Sigmoid colon (tissue), 4 donors: ENCODE results near the gene ANKRD13D.

ENCODE experiments used
- EP300 ChIP-seq, 4 donors: sonication (generic); formaldehyde crosslinking; IDR thresholded peaks; one replicate each; pipeline ENCODE4 v1.6.1; 2017; ENCODE audit warnings: antibody characterized with exemption in 4 of 4
- POLR2A ChIP-seq, 2 donors: fragments of 450-650 bp; IDR thresholded peaks; one replicate each; pipeline ENCODE4 v1.6.1; 2016; ENCODE audit warnings: antibody characterized with exemption in 2 of 2, mild to moderate bottlenecking in 2 of 2, moderate library complexity in 2 of 2
- POLR2AphosphoS5 ChIP-seq, 4 donors: sonication (generic); formaldehyde crosslinking; IDR thresholded peaks; one replicate each; pipeline ENCODE4 v1.6.1; 2017; ENCODE audit warnings: antibody characterized with exemption in 4 of 4
- TF ChIP-seq, protein P1 (sequence below), 4 experiments: fragments of 450-650 bp in 3 of 4; fragments of 200-600 bp in 1 of 4; IDR thresholded peaks; one replicate each; pipeline ENCODE4 v1.5.1; 2016 to 2019; ENCODE audit warnings: antibody characterized with exemption in 4 of 4, mild to moderate bottlenecking in 3 of 4, moderate library complexity in 2 of 4

DNA sequence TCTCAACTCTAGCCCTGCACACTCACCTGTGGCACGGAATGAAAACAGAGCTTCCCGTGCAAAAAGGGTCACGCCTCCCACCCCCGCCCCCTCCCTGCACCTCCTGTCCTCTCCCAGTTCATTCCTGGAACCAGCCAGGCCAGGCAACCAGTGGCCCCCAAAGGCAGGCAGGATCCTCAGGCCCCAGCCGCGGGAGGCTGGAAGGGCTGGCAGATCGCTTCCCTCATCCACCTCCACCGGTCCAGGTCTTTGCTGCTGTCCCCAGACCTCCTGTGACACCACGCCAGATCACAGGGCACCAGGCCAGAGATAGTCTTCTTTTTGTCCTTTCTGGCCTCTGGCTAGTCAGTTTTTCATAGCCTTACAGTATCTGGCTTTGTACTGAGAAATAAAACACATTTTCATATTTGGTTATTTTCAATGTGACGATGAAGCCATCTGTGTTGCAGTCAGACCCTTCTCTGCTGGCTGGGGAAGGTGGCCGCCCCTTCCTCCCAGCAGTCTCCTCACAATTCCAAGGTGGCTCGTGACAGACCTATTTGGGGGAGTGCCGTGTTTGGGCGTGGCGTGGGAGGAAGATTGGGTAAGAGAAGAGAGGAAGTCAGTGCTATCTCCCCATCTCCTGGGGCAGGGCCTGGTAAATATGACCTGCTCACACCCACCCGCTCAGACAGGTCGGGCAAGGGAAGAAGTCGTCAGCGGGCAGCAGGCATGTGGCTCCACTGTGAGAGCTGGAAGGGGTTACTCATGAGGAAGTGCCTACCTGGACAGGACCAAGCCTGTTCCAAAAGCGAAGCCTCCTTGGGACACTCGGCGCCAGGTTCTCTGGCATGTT is 23.3 kb downstream of the ANKRD13D start:
- TF ChIP-seq, protein P1, sequence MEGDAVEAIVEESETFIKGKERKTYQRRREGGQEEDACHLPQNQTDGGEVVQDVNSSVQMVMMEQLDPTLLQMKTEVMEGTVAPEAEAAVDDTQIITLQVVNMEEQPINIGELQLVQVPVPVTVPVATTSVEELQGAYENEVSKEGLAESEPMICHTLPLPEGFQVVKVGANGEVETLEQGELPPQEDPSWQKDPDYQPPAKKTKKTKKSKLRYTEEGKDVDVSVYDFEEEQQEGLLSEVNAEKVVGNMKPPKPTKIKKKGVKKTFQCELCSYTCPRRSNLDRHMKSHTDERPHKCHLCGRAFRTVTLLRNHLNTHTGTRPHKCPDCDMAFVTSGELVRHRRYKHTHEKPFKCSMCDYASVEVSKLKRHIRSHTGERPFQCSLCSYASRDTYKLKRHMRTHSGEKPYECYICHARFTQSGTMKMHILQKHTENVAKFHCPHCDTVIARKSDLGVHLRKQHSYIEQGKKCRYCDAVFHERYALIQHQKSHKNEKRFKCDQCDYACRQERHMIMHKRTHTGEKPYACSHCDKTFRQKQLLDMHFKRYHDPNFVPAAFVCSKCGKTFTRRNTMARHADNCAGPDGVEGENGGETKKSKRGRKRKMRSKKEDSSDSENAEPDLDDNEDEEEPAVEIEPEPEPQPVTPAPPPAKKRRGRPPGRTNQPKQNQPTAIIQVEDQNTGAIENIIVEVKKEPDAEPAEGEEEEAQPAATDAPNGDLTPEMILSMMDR (IDR thresholded peaks at IDR 0.05): no peak
- TF ChIP-seq POLR2A (IDR thresholded peaks at IDR 0.05) (no peak), EP300 (IDR thresholded peaks at IDR 0.05) (no peak), POLR2AphosphoS5 (IDR thresholded peaks at IDR 0.05) (no peak)
